KOPT-K1 (cell line): ENCODE results near the gene RGS6.

Source experiments
- H3K27ac ChIP-seq: fragments of 200-600 bp; sonication (generic); 2 replicates; pipeline ENCODE4 v1.5.1; 2016; ENCODE audit warnings: antibody characterized with exemption, mild to moderate bottlenecking, low read depth, low read length; ENCODE audit not compliant: poor library complexity, severe bottlenecking
- H3K36me3 ChIP-seq: fragments of 200-600 bp; sonication (generic); 2 replicates; pipeline ENCODE4 v1.5.1; 2017; ENCODE audit warnings: antibody characterized with exemption, mild to moderate bottlenecking, low read length, moderate library complexity; ENCODE audit not compliant: insufficient read depth
- H3K9me3 ChIP-seq: fragments of 200-600 bp; sonication (generic); 2 replicates; pipeline ENCODE4 v1.5.1; 2017; ENCODE audit warnings: antibody characterized with exemption, low read length, mild to moderate bottlenecking; ENCODE audit not compliant: insufficient read depth, poor library complexity, severe bottlenecking

RGS6 gene

GRCh38 chr14:72439707-72440106, 507.5 kb downstream of the RGS6 start:
- Histone ChIP-seq H3K36me3 (no peaks in the 10 kb centered on the region), H3K9me3 (no peaks in the 10 kb centered on the region), H3K27ac (peak overlapping the region; percentile 94)

GRCh38 chr14:72443256-72443655, 511.0 kb downstream of the RGS6 start:
- H3K27ac ChIP-seq = peak overlapping the region; percentile 94
- no peaks in the 10 kb centered on the region for H3K9me3 ChIP-seq
- H3K36me3 ChIP-seq = no peaks in the 10 kb centered on the region

DNA sequence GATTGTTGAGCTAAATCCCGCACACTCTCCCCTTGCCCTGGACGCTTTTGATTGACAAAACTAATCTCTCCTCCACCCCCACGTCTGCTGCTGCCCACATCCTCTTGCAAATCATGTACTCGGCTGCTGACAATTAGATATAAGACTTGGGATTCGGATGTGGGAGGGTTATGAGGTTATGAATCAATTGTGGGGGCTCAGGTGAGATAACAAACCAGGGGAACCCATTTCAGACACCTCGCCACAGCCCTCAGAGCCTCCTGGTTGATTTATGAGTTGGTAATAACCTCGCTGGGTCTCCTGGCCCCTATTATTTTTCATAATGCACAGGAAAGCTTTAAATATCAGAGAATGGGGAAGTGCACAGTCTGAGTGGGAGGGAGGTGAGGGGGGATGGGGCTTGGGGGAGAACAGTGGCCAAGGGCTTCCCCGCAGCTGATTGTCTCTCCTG, 511.8 kb downstream of the RGS6 start:
- Histone ChIP-seq H3K27ac (peak overlapping the region; percentile 94), H3K36me3 (no peaks in the 10 kb centered on the region)

GRCh38 chr14:72444701-72445100, 512.5 kb downstream of the RGS6 start:
- H3K9me3 ChIP-seq = no peaks in the 10 kb centered on the region
- H3K36me3 ChIP-seq = no peaks in the 10 kb centered on the region
- H3K27ac ChIP-seq = peak overlapping the region; percentile 94

More for the DNA sequence above, 511.8 kb downstream of the RGS6 start:
- H3K9me3 ChIP-seq = no peaks in the 10 kb centered on the region

GRCh38 chr14:72448212-72448611, 516.0 kb downstream of the RGS6 start:
- H3K27ac ChIP-seq = peak overlapping the region; percentile 28
- H3K9me3 ChIP-seq = no peaks in the 10 kb centered on the region
- H3K36me3 ChIP-seq = no peaks in the 10 kb centered on the region

- H3K27ac ChIP-seq = peak overlapping the region; percentile 95
- no peaks in the 10 kb centered on the region for H3K9me3 ChIP-seq
- no peaks in the 10 kb centered on the region for H3K36me3 ChIP-seq
Measured at GRCh38 chr14:72450473-72451044, 518.3 kb downstream of the RGS6 start.

DNA sequence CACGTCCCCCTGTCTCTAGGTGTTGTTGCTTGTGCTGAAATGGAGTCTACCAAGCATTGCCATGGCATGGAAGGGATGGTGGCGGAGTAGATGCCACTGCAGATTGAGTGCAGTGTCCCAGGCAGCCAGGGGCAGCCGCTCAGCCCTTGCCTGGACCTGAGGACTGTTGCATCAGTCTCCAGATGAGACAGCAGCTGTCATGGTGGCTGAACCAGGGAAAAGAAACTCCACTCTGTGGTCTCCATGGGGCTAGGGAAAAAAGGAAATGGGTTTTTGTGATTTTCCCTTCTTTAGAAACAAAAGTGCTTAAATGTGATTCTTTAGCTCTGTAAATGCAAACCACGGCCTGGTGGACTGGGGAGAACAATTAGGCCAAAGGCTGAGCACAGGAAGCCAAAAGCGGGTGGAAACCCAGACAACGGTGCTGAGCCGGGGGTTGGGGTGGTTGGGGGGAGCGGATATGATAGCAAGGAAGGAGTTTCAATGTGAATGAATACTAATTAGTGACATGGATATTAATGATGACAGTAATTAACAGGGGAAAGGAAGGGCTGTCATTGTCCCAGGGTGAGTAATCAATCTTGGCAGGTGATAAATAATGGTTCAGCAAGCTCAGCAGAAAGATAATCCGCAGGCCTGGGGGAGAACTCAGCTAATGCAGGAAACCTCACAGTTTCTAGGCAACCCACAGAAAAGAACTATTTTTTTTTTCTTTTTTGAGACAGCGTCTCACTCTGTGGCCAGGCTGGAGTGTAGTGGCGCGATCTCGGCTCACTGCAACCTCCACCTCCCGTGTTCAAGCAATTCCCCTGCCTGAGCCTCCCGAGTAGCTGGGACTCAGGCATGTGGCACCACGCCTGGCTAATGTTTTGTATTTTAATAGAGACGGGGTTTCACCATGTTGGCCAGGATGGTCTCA, 519.1 kb downstream of the RGS6 start:
- Histone ChIP-seq H3K27ac (peak overlapping the region; percentile 95), H3K9me3 (no peaks in the 10 kb centered on the region), H3K36me3 (no peaks in the 10 kb centered on the region)

GRCh38 chr14:72452774-72453173, 520.5 kb downstream of the RGS6 start:
- Histone ChIP-seq H3K27ac (peak overlapping the region; percentile 95), H3K9me3 (no peaks in the 10 kb centered on the region), H3K36me3 (no peaks in the 10 kb centered on the region)

GRCh38 chr14:72454388-72455160, 522.3 kb downstream of the RGS6 start:
- Histone ChIP-seq H3K9me3 (no peaks in the 10 kb centered on the region), H3K27ac (peak overlapping the region; percentile 25), H3K36me3 (no peaks in the 10 kb centered on the region)

DNA sequence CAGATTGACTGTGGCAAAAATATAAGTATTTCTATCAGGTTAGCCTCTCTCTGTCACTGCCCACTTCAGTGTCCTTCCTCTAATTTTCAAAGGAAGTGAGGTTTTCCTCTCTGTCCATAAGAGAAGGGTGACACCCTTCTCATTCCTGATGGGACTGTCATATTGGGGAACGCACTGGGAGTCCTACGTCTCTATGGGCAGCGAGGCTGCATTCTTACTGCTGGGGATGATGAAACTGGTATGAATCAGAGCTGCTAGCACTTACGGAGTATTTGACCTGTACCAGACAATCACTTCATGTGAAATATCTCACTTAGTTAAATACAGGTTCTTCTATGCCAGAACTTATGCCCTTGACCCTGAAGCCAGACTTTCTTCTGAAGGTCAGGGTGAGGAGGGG, 525.4 kb downstream of the RGS6 start:
- H3K27ac ChIP-seq = no peak overlapping the region
- H3K9me3 ChIP-seq = no peaks in the 10 kb centered on the region
- H3K36me3 ChIP-seq = no peaks in the 10 kb centered on the region

DNA sequence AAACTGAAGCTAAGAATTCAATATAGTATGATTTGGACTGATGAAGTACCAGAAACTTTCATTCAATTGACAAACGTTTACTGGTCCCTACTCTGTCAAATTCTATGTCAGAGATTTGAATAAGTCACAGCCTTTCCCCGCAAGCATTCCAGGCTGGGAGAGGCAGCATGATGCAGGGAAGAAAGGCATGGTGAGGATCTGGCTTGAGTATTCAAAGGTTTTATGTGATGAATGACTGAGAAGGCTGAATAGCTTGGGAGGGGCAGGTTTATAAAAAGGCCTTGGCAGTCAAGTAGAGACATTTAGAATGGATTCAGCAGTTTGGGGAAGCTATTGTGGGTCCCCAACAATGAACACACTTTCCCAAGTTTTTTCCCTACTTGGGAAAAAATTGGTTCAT, 529.8 kb downstream of the RGS6 start:
- no peaks in the 10 kb centered on the region for H3K36me3 ChIP-seq
- H3K9me3 ChIP-seq = peaks cover 12% of the 10 kb centered on the region
- H3K27ac ChIP-seq = no peak overlapping the region

- H3K9me3 ChIP-seq = peaks cover 12% of the 10 kb centered on the region
- H3K36me3 ChIP-seq = no peaks in the 10 kb centered on the region
- no peak overlapping the region for H3K27ac ChIP-seq
Measured at GRCh38 chr14:72463291-72463866, 531.1 kb downstream of the RGS6 start.

GRCh38 chr14:72464226-72464625, 532.0 kb downstream of the RGS6 start:
- Histone ChIP-seq H3K27ac (no peak overlapping the region), H3K9me3 (peaks cover 12% of the 10 kb centered on the region), H3K36me3 (no peaks in the 10 kb centered on the region)

DNA sequence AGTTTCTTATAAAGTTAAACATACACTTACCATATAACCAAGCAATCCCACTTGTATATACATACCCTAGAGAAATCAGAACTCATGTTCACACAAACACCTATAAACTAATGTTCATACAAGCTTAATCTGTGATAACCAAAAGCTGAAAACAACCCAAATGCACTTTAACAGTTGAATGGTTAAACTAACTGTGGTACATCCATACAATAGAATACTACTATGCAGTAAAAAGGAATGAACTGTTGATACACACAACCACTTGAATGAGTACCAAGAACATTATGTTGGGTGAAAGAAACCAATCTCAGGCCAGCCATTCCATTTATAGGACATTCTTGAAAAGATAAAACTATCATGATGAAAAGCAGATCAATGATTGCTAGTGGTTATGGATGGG, 534.1 kb downstream of the RGS6 start:
- no peak overlapping the region for H3K27ac ChIP-seq
- peaks cover 12% of the 10 kb centered on the region for H3K9me3 ChIP-seq
- H3K36me3 ChIP-seq = no peaks in the 10 kb centered on the region

- peaks cover 5% of the 10 kb centered on the region for H3K9me3 ChIP-seq
- H3K27ac ChIP-seq = peak overlapping the region; percentile 100
- H3K36me3 ChIP-seq = no peaks in the 10 kb centered on the region
Measured at GRCh38 chr14:72471346-72471745, 539.1 kb downstream of the RGS6 start.
